G401 (cell line): ENCODE measurements around the gene GBP3. TPM values are rescaled to one million over a fixed set of nuclear protein-coding genes. Genes with fewer than 3 reads are reported as not detected.
A peak's percentile ranks its signal among the peaks of the same experiment; 100 is the strongest.
"Not testable (repeated sequence)": the region's sequence is repeated elsewhere in the genome, so short reads cannot be mapped to it uniquely, and the experiment has no call there.

Experiments used
- DNase-seq: peaks from one replicate; pipeline ENCODE4 v3.0.0-alpha.2; 2015; ENCODE audit warnings: low spot score
- in situ Hi-C: cut with HindIII; loops from 2 replicates; pipeline ENCODE4 v1.10.0; 2016; ENCODE audit warnings: low sequenced_read_pairs, mixed read lengths
- total RNA-seq: library from RNA; depleted of rRNA; stranded (reverse); fragments of >200 nt; shearing (Covaris generic); gene quantifications from 2 replicates; pipeline ENCODE4 v1.2.3, GENCODE V29; 2014; rRNA removed

The GBP3 gene
- total RNA-seq, 1 experiment from 2014 or later = not detected

GRCh38 chr1:88983791-88984559 is 38.7 kb downstream of the GBP3 start:
- in situ Hi-C loops = no loop called here
- peak; percentile 59 for DNase-seq

- DNase-seq = no peak
- in situ Hi-C loops = no loop called here
Measured at GRCh38 chr1:88982055-88982454, 40.6 kb downstream of the GBP3 start.

- in situ Hi-C loops, DNase-seq: not testable (repeated sequence)
Measured at GRCh38 chr1:88981506-88981905, 41.2 kb downstream of the GBP3 start.

GRCh38 chr1:88980870-88981269 is 41.8 kb downstream of the GBP3 start:
- no peak for DNase-seq
- in situ Hi-C loops = no loop called here

GRCh38 chr1:88979749-88980116 is 42.9 kb downstream of the GBP3 start:
- no peak for DNase-seq
- in situ Hi-C loops = no loop called here

GRCh38 chr1:88979054-88979748 is 43.5 kb downstream of the GBP3 start:
- in situ Hi-C loops = no loop called here
- no peak for DNase-seq

GRCh38 chr1:88976235-88976634 is 46.4 kb downstream of the GBP3 start:
- in situ Hi-C loops = no loop called here
- no peak for DNase-seq

GRCh38 chr1:88974616-88975172 is 48.0 kb downstream of the GBP3 start:
- DNase-seq, in situ Hi-C loops: not testable (repeated sequence)

GRCh38 chr1:88973520-88974137 is 49.0 kb downstream of the GBP3 start:
- in situ Hi-C loops = no loop called here
- peak; percentile 24 for DNase-seq

- in situ Hi-C loops = no loop called here
- no peak for DNase-seq
Measured at GRCh38 chr1:88961647-88962275, 60.9 kb downstream of the GBP3 start.

GRCh38 chr1:88961081-88961480 is 61.6 kb downstream of the GBP3 start:
- in situ Hi-C loops = no loop called here

More at GRCh38 chr1:88961081-88961480, 61.6 kb downstream of the GBP3 start:
- no peak for DNase-seq

Other genes starting within 250 kb of the GBP3 start
- gene GTF2B, start 131.3 kb downstream of the GBP3 start, total RNA-seq = 50.9 and 51.8 TPM in 2 replicates
- gene KYAT3, start 30.2 kb downstream of the GBP3 start, total RNA-seq = 49.2 and 82.6 TPM in 2 replicates
- gene RBMXL1, start 30.2 kb downstream of the GBP3 start, total RNA-seq = 7.2 and 13.6 TPM in 2 replicates
- not detected in 2 replicates for gene GBP1, start 42.3 kb upstream of the GBP3 start, total RNA-seq
- not detected in 2 replicates for gene GBP2, start 103.2 kb upstream of the GBP3 start, total RNA-seq
- gene GBP7, start 153.1 kb upstream of the GBP3 start, total RNA-seq = not detected in 2 replicates
- not detected in 2 replicates for gene GBP4, start 176.1 kb upstream of the GBP3 start, total RNA-seq
- not detected in 2 replicates for gene GBP5, start 250.0 kb upstream of the GBP3 start, total RNA-seq